22Rv1 (cell line): ENCODE results near the gene PIK3CD.
"Not testable (repeated sequence)": the region's sequence is repeated elsewhere in the genome, so short reads cannot be mapped to it uniquely, and the experiment has no call there.

Experiments used
- H3K27ac ChIP-seq: fragments of 450-650 bp; 2 replicates; pipeline ENCODE4 v1.5.1; 2017
- CTCF ChIP-seq: fragments of 450-650 bp; IDR thresholded peaks from 2 replicates; pipeline ENCODE4 v1.5.1; 2017; ENCODE audit warnings: mild to moderate bottlenecking
- ZFX ChIP-seq: fragments of 450-650 bp; IDR thresholded peaks from 2 replicates; pipeline ENCODE4 v1.6.1; 2017; ENCODE audit warnings: antibody characterized with exemption, borderline replicate concordance

The PIK3CD gene

GRCh38 chr1:9703165-9703509 is 51.6 kb downstream of the PIK3CD start:
- TF ChIP-seq CTCF (no peak), ZFX (no peak)
- H3K27ac ChIP-seq = no peak overlapping the region

- H3K27ac ChIP-seq = no peak overlapping the region
- TF ChIP-seq CTCF = no peak
Observed at GRCh38 chr1:9703681-9704080, 52.1 kb downstream of the PIK3CD start.

GRCh38 chr1:9705337-9706093 is 54.0 kb downstream of the PIK3CD start:
- TF ChIP-seq CTCF (no peak), ZFX (no peak)
- no peak overlapping the region for H3K27ac ChIP-seq

GRCh38 chr1:9706178-9706577 is 54.6 kb downstream of the PIK3CD start:
- no peak for TF ChIP-seq ZFX
- no peak for TF ChIP-seq CTCF
- H3K27ac ChIP-seq = no peak overlapping the region

- TF ChIP-seq CTCF (no peak), ZFX (no peak)
- H3K27ac ChIP-seq = no peak overlapping the region
Observed at GRCh38 chr1:9710037-9710436, 58.5 kb downstream of the PIK3CD start.

GRCh38 chr1:9711466-9712020 is 60.0 kb downstream of the PIK3CD start:
- H3K27ac ChIP-seq = no peak overlapping the region
- TF ChIP-seq CTCF (no peak), ZFX (no peak)

- not testable (repeated sequence) for H3K27ac ChIP-seq
Observed at GRCh38 chr1:9712767-9713166, 61.2 kb downstream of the PIK3CD start.

- H3K27ac ChIP-seq = no peak overlapping the region
- TF ChIP-seq ZFX = no peak
Observed at GRCh38 chr1:9714257-9714718, 62.8 kb downstream of the PIK3CD start.
